HCEC 1CT (cell line): Measurements from ENCODE around the gene FAM193B.

ENCODE experiments used
- DNase-seq: peaks from one replicate; pipeline ENCODE4 v3.0.0-alpha.2; 2017

Gene FAM193B

GRCh38 chr5:177483042-177483441 is 71.3 kb downstream of the FAM193B start:
- no peak for DNase-seq

GRCh38 chr5:177482359-177482795 is 72.0 kb downstream of the FAM193B start:
- DNase-seq: no peak

GRCh38 chr5:177479774-177480173 is 74.6 kb downstream of the FAM193B start:
- DNase-seq: no peak

- DNase-seq: no peak
Observed at GRCh38 chr5:177478711-177479646, 75.4 kb downstream of the FAM193B start.

- no peak for DNase-seq
Observed at GRCh38 chr5:177477701-177478477, 76.5 kb downstream of the FAM193B start.

GRCh38 chr5:177476531-177477233 is 77.7 kb downstream of the FAM193B start:
- DNase-seq: peak; percentile 51

- no peak for DNase-seq
Observed at GRCh38 chr5:177475563-177476427, 78.6 kb downstream of the FAM193B start.

- DNase-seq: no peak
Observed at GRCh38 chr5:177474846-177475562, 79.4 kb downstream of the FAM193B start.

- no peak for DNase-seq
Observed at GRCh38 chr5:177474002-177474476, 80.3 kb downstream of the FAM193B start.

GRCh38 chr5:177473443-177474001 is 80.8 kb downstream of the FAM193B start, which contains the start of gene DBN1:
TSS of gene DBN1 (minus strand) at chr5:177473634. CDS start at chr5:177473521, 113 bp downstream.
- DNase-seq: peak; percentile 64

- DNase-seq: no peak
Observed at GRCh38 chr5:177472460-177473442, 81.6 kb downstream of the FAM193B start.

- DNase-seq: peak; percentile 91
Observed at GRCh38 chr5:177471610-177472356, 82.6 kb downstream of the FAM193B start.

GRCh38 chr5:177470759-177471536 is 83.4 kb downstream of the FAM193B start:
- DNase-seq: peak; percentile 78
